Activated T-cell treated with anti-CD3 and anti-CD28 coated beads for 24 hours (primary cell): ENCODE results near the gene INPP5A.

ENCODE experiments used
- DNase-seq: peaks from one replicate; pipeline ENCODE4 v3.0.0-alpha.2; 2020; ENCODE audit warnings: low read depth

Gene INPP5A

GRCh38 chr10:132804785-132805426, 267.3 kb downstream of the INPP5A start:
- no peak for DNase-seq

- no peak for DNase-seq
Observed at GRCh38 chr10:132805599-132805998, 268.0 kb downstream of the INPP5A start.

GRCh38 chr10:132806110-132806509, 268.5 kb downstream of the INPP5A start:
- DNase-seq, result no peak

GRCh38 chr10:132806561-132807003, 269.0 kb downstream of the INPP5A start:
- DNase-seq, result no peak

GRCh38 chr10:132807621-132808049, 270.0 kb downstream of the INPP5A start:
- DNase-seq, result no peak

GRCh38 chr10:132808383-132809231, 271.0 kb downstream of the INPP5A start:
- DNase-seq, result no peak

GRCh38 chr10:132809232-132810140, 271.9 kb downstream of the INPP5A start:
- DNase-seq, result no peak

GRCh38 chr10:132810141-132810806, 272.7 kb downstream of the INPP5A start:
- no peak for DNase-seq

- DNase-seq, result no peak
Observed at GRCh38 chr10:132810807-132811700, 273.5 kb downstream of the INPP5A start.

GRCh38 chr10:132811891-132812481, 274.4 kb downstream of the INPP5A start:
- no peak for DNase-seq

- DNase-seq, result no peak
Observed at GRCh38 chr10:132812520-132812919, 274.9 kb downstream of the INPP5A start.

GRCh38 chr10:132813001-132813401, 275.4 kb downstream of the INPP5A start:
- no peak for DNase-seq

- no peak for DNase-seq
Observed at GRCh38 chr10:132813560-132814468, 276.2 kb downstream of the INPP5A start.

GRCh38 chr10:132814469-132814856, 276.9 kb downstream of the INPP5A start:
- no peak for DNase-seq

- no peak for DNase-seq
Observed at GRCh38 chr10:132815168-132815857, 277.7 kb downstream of the INPP5A start.

GRCh38 chr10:132816718-132817117, 279.1 kb downstream of the INPP5A start:
- no peak for DNase-seq

GRCh38 chr10:132817701-132818211, 280.2 kb downstream of the INPP5A start:
- DNase-seq, result no peak

- no peak for DNase-seq
Observed at GRCh38 chr10:132820056-132820455, 282.5 kb downstream of the INPP5A start.
